Suppressor macrophage (primary cell): ENCODE results near the gene TSFM.

Experiments used
- DNase-seq, 4 experiments: peaks; one replicate each; pipeline ENCODE4 v3.0.0-alpha.2; 2020 to 2022

TSFM gene

GRCh38 chr12:57835366-57836288 lies 53.0 kb downstream of the TSFM start:
- DNase-seq: peak; percentile 37 to 75 (median 59)

GRCh38 chr12:57836442-57837375 lies 54.1 kb downstream of the TSFM start:
- DNase-seq: peak; percentile 41 to 59 (median 50)

GRCh38 chr12:57837864-57838562 lies 55.4 kb downstream of the TSFM start:
- DNase-seq: peak; percentile 39 to 59 (median 52)

GRCh38 chr12:57838594-57839302 lies 56.2 kb downstream of the TSFM start:
- peak; percentile 51 to 70 (median 66) for DNase-seq

GRCh38 chr12:57839996-57840395 lies 57.4 kb downstream of the TSFM start:
- no peak for DNase-seq

- DNase-seq: no peak
Measured at GRCh38 chr12:57840726-57841125, 58.1 kb downstream of the TSFM start.

GRCh38 chr12:57841445-57841844 lies 58.9 kb downstream of the TSFM start:
- DNase-seq: no peak

GRCh38 chr12:57842342-57843294 lies 60.0 kb downstream of the TSFM start:
- no peak for DNase-seq

- DNase-seq: peak; percentile 72 to 85 (median 79)
Measured at GRCh38 chr12:57844709-57845477, 62.3 kb downstream of the TSFM start.

GRCh38 chr12:57845478-57846284 lies 63.1 kb downstream of the TSFM start:
- peak; percentile 60 to 78 (median 70) for DNase-seq

GRCh38 chr12:57846285-57846576 lies 63.6 kb downstream of the TSFM start:
- DNase-seq: no peak

- peak; percentile 99 to 100 (median 99) for DNase-seq
Measured at GRCh38 chr12:57846577-57847319, 64.2 kb downstream of the TSFM start, which contains the start of gene CTDSP2. TSS of gene CTDSP2 (minus strand) at chr12:57846729. CDS start at chr12:57846435, 294 bp downstream.
